ENCODE results near the gene TSPAN17.

Gene TSPAN17

GRCh38 chr5:176624142-176624541, 23.1 kb upstream of the TSPAN17 start:
- no peak for DNase-seq

- DNase-seq: no peak
Measured at GRCh38 chr5:176624938-176625337, 22.3 kb upstream of the TSPAN17 start.

GRCh38 chr5:176625512-176625911, 21.8 kb upstream of the TSPAN17 start:
- DNase-seq: no peak

GRCh38 chr5:176625966-176626875, 21.1 kb upstream of the TSPAN17 start:
- no peak for DNase-seq

GRCh38 chr5:176626876-176627236, 20.4 kb upstream of the TSPAN17 start:
- DNase-seq: no peak

GRCh38 chr5:176627582-176627981, 19.7 kb upstream of the TSPAN17 start:
- DNase-seq: no peak

GRCh38 chr5:176628406-176629228, 18.7 kb upstream of the TSPAN17 start:
- no peak for DNase-seq

- DNase-seq: no peak
Measured at GRCh38 chr5:176629317-176629852, 17.9 kb upstream of the TSPAN17 start.

GRCh38 chr5:176629853-176630680, 17.2 kb upstream of the TSPAN17 start, which contains the start of the genes EIF4E1B and SNCB:
Gene EIF4E1B (plus strand): TSS chr5:176630675. CDS start chr5:176642788, 12,113 bp downstream.
Gene SNCB (minus strand): TSS chr5:176630534. CDS start chr5:176629654, 880 bp downstream.
- DNase-seq: no peak

GRCh38 chr5:176630681-176631222, 16.5 kb upstream of the TSPAN17 start:
- peak; percentile 30 for DNase-seq

GRCh38 chr5:176631383-176632200, 15.7 kb upstream of the TSPAN17 start:
- DNase-seq: peak; percentile 85

GRCh38 chr5:176632745-176633144, 14.5 kb upstream of the TSPAN17 start:
- no peak for DNase-seq

GRCh38 chr5:176633598-176633997, 13.7 kb upstream of the TSPAN17 start:
- DNase-seq: no peak

GRCh38 chr5:176636426-176636825, 10.9 kb upstream of the TSPAN17 start:
- no peak for DNase-seq

- no peak for DNase-seq
Measured at GRCh38 chr5:176637556-176637955, 9.7 kb upstream of the TSPAN17 start.

GRCh38 chr5:176638437-176638836, 8.8 kb upstream of the TSPAN17 start:
- no peak for DNase-seq

- DNase-seq: no peak
Measured at GRCh38 chr5:176639208-176639607, 8.1 kb upstream of the TSPAN17 start.

GRCh38 chr5:176639981-176640380, 7.3 kb upstream of the TSPAN17 start:
- peak; percentile 78 for DNase-seq

GRCh38 chr5:176640616-176641015, 6.7 kb upstream of the TSPAN17 start:
- no peak for DNase-seq

- DNase-seq: no peak
Measured at GRCh38 chr5:176642675-176643490, 4.4 kb upstream of the TSPAN17 start.

All from NCI-H1694 treated with DMSO at 0.1 percent for 48 hours (cell line).